DOHH2 (cell line): ENCODE data around the gene DLD.

Experiments
- CTCF ChIP-seq: fragments of 200-600 bp; sonication (generic); IDR thresholded peaks from one replicate; pipeline ENCODE4 v1.5.1; 2014; ENCODE audit warnings: antibody characterized with exemption, mild to moderate bottlenecking, low read depth, low read length; ENCODE audit not compliant: poor library complexity, severe bottlenecking
- EZH2phosphoT487 ChIP-seq: fragments of 200-600 bp; sonication (generic); IDR thresholded peaks from 2 replicates; pipeline ENCODE4 v1.6.1; 2017; ENCODE audit warnings: borderline replicate concordance, mild to moderate bottlenecking, antibody characterized with exemption, low read length, moderate library complexity, mixed read lengths

GRCh38 chr7:107922886-107923285, 31.9 kb downstream of the DLD start:
- TF ChIP-seq CTCF (no peak), EZH2phosphoT487 (no peak)
